NB4 (cell line): ENCODE measurements around the gene CSF1R.

Source experiments
- DNase-seq: peaks from one replicate; pipeline ENCODE4 v3.0.0; 2010; ENCODE audit warnings: low read depth
- H3K4me3 ChIP-seq: one replicate; pipeline ENCODE4 v1.5.1; 2011; ENCODE audit warnings: mild to moderate bottlenecking, low read depth, low read length, moderate library complexity
- MYC ChIP-seq: IDR thresholded peaks from 2 replicates; pipeline ENCODE4 v1.6.1; 2011; ENCODE audit warnings: low read depth, low read length
- POLR2A ChIP-seq: IDR thresholded peaks from 2 replicates; pipeline ENCODE4 v1.6.1; 2011; ENCODE audit warnings: mild to moderate bottlenecking; ENCODE audit not compliant: insufficient read length; ENCODE audit errors: extremely low read depth
- TF ChIP-seq, protein P1 (sequence below): IDR thresholded peaks from 2 replicates; pipeline ENCODE4 v1.6.1; 2011; ENCODE audit warnings: low read depth, low read length
- TF ChIP-seq, protein P2 (sequence below): IDR thresholded peaks from one replicate; pipeline ENCODE4 v1.5.1; 2012; ENCODE audit warnings: low read depth, low read length

The CSF1R gene

DNA sequence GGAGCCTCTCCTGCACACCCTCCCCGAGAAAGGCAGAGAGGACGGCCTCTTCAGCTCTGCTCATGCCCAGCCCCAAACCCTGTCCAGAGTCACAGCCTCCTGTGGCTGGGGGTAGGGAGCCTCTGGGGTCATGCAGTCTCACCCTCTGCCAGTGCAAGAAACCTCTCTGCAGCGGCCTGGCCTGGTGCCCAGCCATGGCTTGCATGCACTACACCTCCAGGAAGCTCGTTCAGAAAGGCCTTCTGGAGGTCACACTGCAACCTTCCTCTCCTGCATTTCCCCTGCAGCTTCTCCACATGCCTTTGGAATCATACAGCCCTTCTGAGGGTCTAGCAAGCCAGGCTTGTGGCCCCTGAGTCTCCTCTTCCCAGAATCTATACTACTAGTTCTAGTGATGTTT is 17.9 kb downstream of the CSF1R start:
- peak; percentile 49 for DNase-seq
- TF ChIP-seq POLR2A (no peak), MYC (no peak)
- TF ChIP-seq, protein P1, sequence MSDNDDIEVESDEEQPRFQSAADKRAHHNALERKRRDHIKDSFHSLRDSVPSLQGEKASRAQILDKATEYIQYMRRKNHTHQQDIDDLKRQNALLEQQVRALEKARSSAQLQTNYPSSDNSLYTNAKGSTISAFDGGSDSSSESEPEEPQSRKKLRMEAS: no peak
- TF ChIP-seq, protein P2, sequence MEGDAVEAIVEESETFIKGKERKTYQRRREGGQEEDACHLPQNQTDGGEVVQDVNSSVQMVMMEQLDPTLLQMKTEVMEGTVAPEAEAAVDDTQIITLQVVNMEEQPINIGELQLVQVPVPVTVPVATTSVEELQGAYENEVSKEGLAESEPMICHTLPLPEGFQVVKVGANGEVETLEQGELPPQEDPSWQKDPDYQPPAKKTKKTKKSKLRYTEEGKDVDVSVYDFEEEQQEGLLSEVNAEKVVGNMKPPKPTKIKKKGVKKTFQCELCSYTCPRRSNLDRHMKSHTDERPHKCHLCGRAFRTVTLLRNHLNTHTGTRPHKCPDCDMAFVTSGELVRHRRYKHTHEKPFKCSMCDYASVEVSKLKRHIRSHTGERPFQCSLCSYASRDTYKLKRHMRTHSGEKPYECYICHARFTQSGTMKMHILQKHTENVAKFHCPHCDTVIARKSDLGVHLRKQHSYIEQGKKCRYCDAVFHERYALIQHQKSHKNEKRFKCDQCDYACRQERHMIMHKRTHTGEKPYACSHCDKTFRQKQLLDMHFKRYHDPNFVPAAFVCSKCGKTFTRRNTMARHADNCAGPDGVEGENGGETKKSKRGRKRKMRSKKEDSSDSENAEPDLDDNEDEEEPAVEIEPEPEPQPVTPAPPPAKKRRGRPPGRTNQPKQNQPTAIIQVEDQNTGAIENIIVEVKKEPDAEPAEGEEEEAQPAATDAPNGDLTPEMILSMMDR: no peak
- no peak overlapping the region for H3K4me3 ChIP-seq

DNA sequence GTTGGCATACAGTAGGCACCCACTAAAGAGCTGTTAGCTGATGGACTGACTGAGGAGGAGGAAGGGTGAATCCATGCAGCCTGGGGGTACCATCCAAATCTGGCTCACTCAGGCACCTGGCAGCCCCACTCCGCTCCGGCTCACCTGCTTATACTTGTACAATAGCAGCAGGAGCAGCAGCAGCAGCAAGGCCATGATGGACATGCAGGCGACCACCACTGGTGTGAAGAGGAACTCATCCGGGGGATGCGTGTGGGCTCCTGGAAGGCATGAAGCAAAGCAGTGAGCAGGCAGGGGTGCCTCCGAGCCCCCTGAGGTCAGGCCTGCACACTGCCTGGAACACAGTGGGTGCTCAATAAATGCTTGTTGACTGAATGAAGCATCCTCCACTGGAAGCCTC is 18.3 kb downstream of the CSF1R start:
- no peak overlapping the region for H3K4me3 ChIP-seq
- DNase-seq: no peak
- TF ChIP-seq POLR2A (no peak), MYC (no peak)
- TF ChIP-seq, protein P2: no peak
- TF ChIP-seq, protein P1: no peak

DNA sequence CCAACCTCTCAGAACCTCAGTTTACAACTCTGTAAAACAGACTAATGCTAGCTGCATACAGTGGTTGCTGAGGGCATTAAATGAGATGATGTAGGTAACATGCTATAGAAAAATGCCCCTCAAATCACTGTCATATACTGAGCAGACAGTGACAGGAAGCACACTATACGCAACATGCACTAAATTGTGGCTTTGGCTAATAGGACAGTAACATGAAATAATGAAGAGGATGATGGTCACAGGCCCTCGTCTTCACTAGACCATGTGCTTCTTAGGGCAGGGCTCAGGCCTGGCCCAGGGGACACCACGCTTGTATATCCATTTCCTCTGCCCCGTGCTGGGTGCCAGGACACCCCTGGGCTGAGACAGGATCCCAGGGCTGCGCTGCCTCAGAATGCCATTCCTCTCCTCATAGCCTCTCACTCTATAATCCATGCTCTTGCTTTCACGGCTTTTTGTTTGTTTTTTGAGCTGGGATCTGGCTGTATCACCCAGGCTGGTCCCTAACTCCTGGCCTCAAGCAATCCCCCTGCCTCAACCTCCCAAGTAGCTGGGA is 18.9 kb downstream of the CSF1R start:
- TF ChIP-seq, protein P2: no peak
- TF ChIP-seq MYC (no peak), POLR2A (no peak)
- TF ChIP-seq, protein P1: peak; percentile 89
- H3K4me3 ChIP-seq: no peak overlapping the region
- peak; percentile 65 for DNase-seq

DNA sequence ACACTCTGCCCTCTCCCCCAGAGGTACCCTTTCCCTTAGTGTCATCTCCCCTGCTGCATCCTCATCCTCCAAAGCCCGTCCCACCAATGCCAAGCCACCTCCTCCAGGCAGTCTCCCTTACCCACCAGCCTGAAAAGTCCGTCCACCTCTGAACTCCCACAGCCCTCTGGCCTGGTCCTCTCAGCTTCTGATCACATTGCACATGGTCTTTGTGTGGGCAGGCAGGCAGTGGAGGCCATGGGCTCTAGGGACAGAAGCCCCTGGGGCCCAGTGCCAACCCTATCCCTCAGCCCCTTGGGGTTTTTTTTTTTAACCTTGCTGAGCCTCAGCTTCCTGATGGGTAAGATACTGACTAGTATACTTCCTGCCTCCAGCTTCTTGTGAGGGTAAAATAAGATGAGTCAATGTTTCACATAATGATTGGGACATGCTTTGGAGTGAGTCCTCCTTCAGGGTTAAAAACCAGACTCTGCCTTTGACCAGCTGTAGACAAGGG is 19.4 kb downstream of the CSF1R start:
- TF ChIP-seq MYC: peak; percentile 67; the same call in 1 of the 2 replicates
- TF ChIP-seq, protein P2: no peak
- TF ChIP-seq, protein P1: peak; percentile 61
- no peak for TF ChIP-seq POLR2A
- DNase-seq: peak; percentile 96
- peak overlapping the region; percentile 56 for H3K4me3 ChIP-seq

DNA sequence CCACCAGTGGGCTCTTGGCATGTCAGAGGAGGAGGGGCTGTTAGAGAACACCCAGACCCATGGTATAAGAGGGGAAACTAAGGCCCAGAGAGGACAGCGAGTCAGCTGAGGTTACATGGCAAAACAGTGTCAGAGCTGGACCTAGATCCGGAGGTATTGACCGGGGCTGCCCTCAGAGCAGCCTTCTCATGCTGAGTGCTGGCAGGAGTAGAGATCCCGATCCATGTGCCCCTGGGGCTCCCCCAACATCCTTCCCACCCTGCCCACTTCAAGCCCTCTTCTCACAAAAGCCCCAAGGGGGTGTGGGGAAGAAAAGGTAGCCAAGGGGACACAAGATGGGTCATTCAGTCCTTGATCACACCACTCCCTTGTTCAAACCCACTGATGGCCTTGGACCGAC is 19.9 kb downstream of the CSF1R start:
- DNase-seq: no peak
- peak overlapping the region; percentile 56 for H3K4me3 ChIP-seq
- TF ChIP-seq, protein P2: no peak
- TF ChIP-seq POLR2A: no peak
- no peak for TF ChIP-seq MYC

DNA sequence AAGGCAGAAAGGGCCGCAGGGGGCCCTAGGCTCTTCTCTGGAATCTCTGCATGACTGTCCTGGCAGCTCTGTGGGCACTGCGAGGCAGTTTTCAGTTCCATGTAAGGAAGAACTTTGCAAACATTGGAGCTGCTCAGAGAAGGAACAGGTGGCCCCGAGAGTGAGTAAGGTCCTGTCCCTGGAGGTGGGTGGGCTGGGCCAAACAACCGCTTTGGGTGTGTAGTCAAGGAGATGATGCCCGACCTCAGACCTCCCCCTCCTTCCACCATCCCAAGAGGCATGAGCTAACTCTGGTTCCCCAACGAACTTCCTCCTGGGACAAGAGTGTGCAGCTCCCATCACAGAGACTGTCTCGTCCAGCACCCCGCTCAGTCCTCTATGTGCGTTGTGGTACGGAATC is 20.5 kb downstream of the CSF1R start:
- peak overlapping the region; percentile 56 for H3K4me3 ChIP-seq
- TF ChIP-seq, protein P1: no peak
- TF ChIP-seq POLR2A (no peak), MYC (no peak)
- TF ChIP-seq, protein P2: no peak
- peak; percentile 98 for DNase-seq
